Epithelial cell of esophagus (primary cell): ENCODE results near the gene TEX13B.
A peak's percentile ranks its signal among the peaks of the same experiment; 100 is the strongest.

Experiments
- DNase-seq: peaks from one replicate; pipeline ENCODE4 v3.0.0; 2010; ENCODE audit warnings: low read depth
- H3K4me3 ChIP-seq: 2 replicates; pipeline ENCODE4 v1.5.1; 2011; ENCODE audit warnings: mild to moderate bottlenecking, low read length, control low read depth
- CTCF ChIP-seq: IDR thresholded peaks from 2 replicates; pipeline ENCODE4 v1.5.1; 2011; ENCODE audit warnings: low read depth, mild to moderate bottlenecking, low read length, control low read depth, inconsistent platforms; ENCODE audit not compliant: insufficient read depth; ENCODE audit errors: missing control alignments

The TEX13B gene

GRCh38 chrX:107982356-107982755 lies at the start of gene TEX13B:
Gene TEX13B, minus strand, starts transcription at chrX:107982370. Its CDS starts 243 bp downstream, at chrX:107982127.
- no peak within 1 kb of the TSS for H3K4me3 ChIP-seq
- no peak for DNase-seq
- TF ChIP-seq CTCF, result no peak

GRCh38 chrX:108029928-108030711 lies 48.0 kb upstream of the TEX13B start:
- no peak for DNase-seq
- no peak overlapping the region for H3K4me3 ChIP-seq
- TF ChIP-seq CTCF, result no peak

- no peak overlapping the region for H3K4me3 ChIP-seq
- no peak for DNase-seq
- no peak for TF ChIP-seq CTCF
Observed at GRCh38 chrX:108028854-108029253, 46.7 kb upstream of the TEX13B start.

GRCh38 chrX:108025954-108026600 lies 43.9 kb upstream of the TEX13B start:
- no peak overlapping the region for H3K4me3 ChIP-seq
- DNase-seq, result no peak
- TF ChIP-seq CTCF, result no peak

GRCh38 chrX:108025376-108025775 lies 43.2 kb upstream of the TEX13B start:
- no peak for TF ChIP-seq CTCF
- no peak for DNase-seq
- no peak overlapping the region for H3K4me3 ChIP-seq

DNA sequence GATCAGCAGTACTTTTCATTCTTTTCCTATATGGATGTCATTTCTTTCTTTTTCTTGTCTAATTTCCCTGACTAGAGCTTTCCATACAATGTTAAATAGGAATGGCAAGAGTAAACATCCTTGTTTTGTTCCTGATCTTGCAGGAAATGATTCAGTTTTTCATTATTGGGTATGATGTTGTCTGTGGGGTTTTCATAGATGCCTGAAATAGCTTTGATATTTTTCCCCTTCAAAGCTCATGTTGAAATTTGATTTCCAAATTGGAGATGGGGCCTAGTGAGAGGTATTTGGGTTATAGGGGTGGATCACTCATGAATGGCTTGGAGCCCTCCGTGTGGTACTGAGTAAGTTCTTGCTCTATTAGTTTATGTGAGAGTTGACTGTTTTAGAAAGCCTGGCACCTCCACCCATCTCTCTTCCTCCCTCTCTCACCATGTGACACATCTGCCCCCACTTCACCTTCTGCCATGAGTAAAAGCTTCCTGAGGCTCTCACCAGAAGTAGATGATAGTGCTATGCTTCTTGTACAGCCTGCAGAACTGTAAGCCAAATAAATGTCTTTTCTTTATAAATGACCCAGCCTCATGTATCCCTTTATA lies 40.4 kb upstream of the TEX13B start:
- peak; percentile 19 for DNase-seq
- no peak for TF ChIP-seq CTCF
- no peak overlapping the region for H3K4me3 ChIP-seq
